Left ventricle myocardium inferior (tissue), 1 donor: Measurements from ENCODE around the gene NABP1. TPM values are rescaled to one million over a fixed set of nuclear protein-coding genes. Genes with fewer than 3 reads are reported as not detected.

Experiments
- DNase-seq: peaks from one replicate; pipeline ENCODE4 v3.0.0-alpha.2; 2020
- H3K27ac ChIP-seq: fragments of 200-600 bp; replicated peaks from 2 replicates; pipeline ENCODE4 v1.8.0; 2021
- H3K27me3 ChIP-seq: fragments of 200-600 bp; 2 replicates; pipeline ENCODE4 v1.8.0; 2021; ENCODE audit warnings: low read depth
- H3K36me3 ChIP-seq: fragments of 200-600 bp; 2 replicates; pipeline ENCODE4 v1.8.0; 2021
- H3K4me1 ChIP-seq: fragments of 200-600 bp; 2 replicates; pipeline ENCODE4 v1.8.0; 2021
- H3K4me3 ChIP-seq: fragments of 200-600 bp; 2 replicates; pipeline ENCODE4 v1.8.0; 2021; ENCODE audit warnings: mild to moderate bottlenecking, moderate library complexity
- H3K9me3 ChIP-seq: fragments of 200-600 bp; replicated peaks from 2 replicates; pipeline ENCODE4 v1.8.0; 2021
- CTCF ChIP-seq: fragments of 200-600 bp; IDR thresholded peaks from 2 replicates; pipeline ENCODE4 v1.8.0; 2021; ENCODE audit warnings: antibody characterized with exemption, mild to moderate bottlenecking, borderline replicate concordance
- intact Hi-C: fragments of 100-400 bp; cut with micrococcal nuclease; formaldehyde crosslinking; loops from one replicate; pipeline ENCODE4 v1.11.0; 2022
- total RNA-seq: library from RNA; stranded (reverse); fragmentation: NEBNext Ultra II Directional; extraction: Animal tissue kit (Norgen Biotek cat#: 25700); gene quantifications from one replicate; pipeline ENCODE4 v1.2.1, GENCODE V29; 2021
- donor health status: DM: no; HTN: yes; CAD: no; lungs with severe emphysema.

The NABP1 gene
- total RNA-seq, 1 donor from 2014 or later, result 3.3 TPM

DNA sequence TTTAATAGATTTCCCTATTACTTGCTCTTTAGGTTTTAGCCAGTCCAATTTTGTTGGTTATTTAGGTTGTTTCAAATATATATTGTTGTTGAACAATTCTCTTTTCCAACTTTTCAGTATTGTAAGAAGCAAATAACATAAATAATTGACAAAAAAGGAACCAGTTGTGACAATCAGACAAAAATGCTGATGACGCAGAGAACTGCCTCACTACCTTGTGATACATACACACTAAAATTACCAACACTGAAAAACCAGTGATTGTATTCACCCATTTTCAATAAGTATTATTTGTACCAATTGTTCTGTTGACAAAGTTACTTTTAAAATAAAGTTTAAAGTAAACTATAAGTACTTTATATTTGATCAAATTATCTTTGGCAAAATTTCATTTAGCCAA, 43.1 kb upstream of the NABP1 start:
- Histone ChIP-seq H3K27me3 (peaks cover 5% of the 10 kb centered on the region), H3K9me3 (no peaks in the 10 kb centered on the region), H3K36me3 (no peaks in the 10 kb centered on the region), H3K27ac (no peak overlapping the region), H3K4me3 (no peak overlapping the region), H3K4me1 (peaks cover 3% of the 10 kb centered on the region)
- no peak for TF ChIP-seq CTCF
- DNase-seq, result no peak
- intact Hi-C loops, result no loop called here

DNA sequence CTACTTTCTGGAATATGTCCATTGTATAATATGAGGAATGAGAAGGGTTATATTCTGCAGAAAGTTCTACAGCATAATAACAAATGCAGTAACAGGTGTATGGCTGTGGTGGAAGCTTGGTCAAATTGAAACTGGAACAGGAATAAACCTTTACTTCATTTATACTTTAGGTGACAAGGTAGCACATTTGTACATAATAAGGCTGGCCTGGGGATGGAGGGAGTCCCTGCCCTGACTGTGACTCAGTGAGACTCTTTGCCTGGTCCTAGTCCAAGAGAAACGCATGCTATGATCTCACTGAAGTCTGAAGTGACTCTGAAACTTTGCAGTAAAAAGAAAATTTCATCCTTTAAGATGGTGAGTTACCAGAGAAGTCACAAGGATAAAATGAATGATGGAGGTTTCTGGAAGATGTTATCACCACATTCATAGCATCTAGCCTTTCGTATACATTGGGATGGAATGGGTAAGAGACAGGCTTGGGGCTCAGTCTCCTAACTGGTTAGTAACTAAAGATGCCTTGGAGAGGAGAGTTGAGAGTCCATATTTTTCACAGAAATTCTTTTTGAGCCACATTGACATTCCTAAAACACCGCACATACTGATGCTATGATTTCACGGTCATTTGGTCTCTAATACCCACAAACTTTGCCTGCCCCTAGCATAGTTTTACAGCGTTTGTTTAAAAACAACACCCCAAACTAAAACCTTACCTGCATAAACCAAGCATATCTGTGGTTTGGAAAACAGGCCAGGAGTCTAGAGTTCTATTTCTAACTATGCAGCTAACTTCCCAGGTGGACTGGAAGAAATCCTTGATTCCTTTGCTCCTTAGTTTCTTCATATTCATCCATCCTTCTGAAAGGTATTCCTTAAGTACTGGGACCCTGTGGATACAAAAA, 42.4 kb upstream of the NABP1 start:
- Histone ChIP-seq H3K4me1 (peaks cover 3% of the 10 kb centered on the region), H3K9me3 (no peaks in the 10 kb centered on the region), H3K4me3 (no peak overlapping the region), H3K27ac (no peak overlapping the region), H3K27me3 (peaks cover 5% of the 10 kb centered on the region), H3K36me3 (no peaks in the 10 kb centered on the region)
- no peak for TF ChIP-seq CTCF
- intact Hi-C loops, result no loop called here
- no peak for DNase-seq

DNA sequence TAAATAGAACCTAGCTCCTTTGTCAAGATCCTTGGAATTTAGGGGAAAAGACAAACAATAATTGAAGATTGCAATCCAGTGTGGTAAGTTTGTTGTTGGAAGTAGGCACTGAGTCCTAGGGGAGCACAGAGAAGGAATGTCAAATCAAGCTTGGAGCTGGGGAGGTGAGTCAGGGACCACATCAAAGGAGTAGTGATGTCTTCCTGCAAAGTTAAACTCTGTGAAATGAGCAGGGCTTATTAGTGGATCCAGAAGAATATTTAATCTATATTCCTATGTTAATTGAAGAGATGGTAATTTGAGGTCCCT, 41.7 kb upstream of the NABP1 start:
- H3K4me3 ChIP-seq, result no peak overlapping the region
- H3K4me1 ChIP-seq, result peaks cover 3% of the 10 kb centered on the region
- intact Hi-C loops, result no loop called here
- no peaks in the 10 kb centered on the region for H3K9me3 ChIP-seq
- TF ChIP-seq CTCF, result no peak
- no peaks in the 10 kb centered on the region for H3K36me3 ChIP-seq
- no peak overlapping the region for H3K27ac ChIP-seq
- H3K27me3 ChIP-seq, result peaks cover 5% of the 10 kb centered on the region
- no peak for DNase-seq

GRCh38 chr2:191636586-191636985, 41.4 kb upstream of the NABP1 start:
- Histone ChIP-seq H3K27ac (no peak overlapping the region), H3K9me3 (no peaks in the 10 kb centered on the region), H3K4me1 (peaks cover 3% of the 10 kb centered on the region), H3K4me3 (no peak overlapping the region), H3K36me3 (no peaks in the 10 kb centered on the region), H3K27me3 (peaks cover 5% of the 10 kb centered on the region)
- no peak for TF ChIP-seq CTCF
- DNase-seq, result no peak
- intact Hi-C loops, result no loop called here

- Histone ChIP-seq H3K4me3 (no peak overlapping the region), H3K4me1 (peaks cover 3% of the 10 kb centered on the region), H3K27ac (peak overlapping the region; percentile 18), H3K36me3 (no peaks in the 10 kb centered on the region), H3K9me3 (no peaks in the 10 kb centered on the region), H3K27me3 (peaks cover 5% of the 10 kb centered on the region)
- intact Hi-C loops, result no loop called here
- TF ChIP-seq CTCF, result no peak
- DNase-seq, result no peak
Measured at GRCh38 chr2:191637182-191638078, 40.5 kb upstream of the NABP1 start.
